ENCODE results near the gene DAW1. TPM values are rescaled to one million over a fixed set of nuclear protein-coding genes. Genes with fewer than 3 reads are reported as not detected.

DAW1 gene
- total and polyA plus RNA-seq, 2 of the 4 experiments (the other 2 are of a cell fraction) = 0.86 to 1.4 TPM

DNA sequence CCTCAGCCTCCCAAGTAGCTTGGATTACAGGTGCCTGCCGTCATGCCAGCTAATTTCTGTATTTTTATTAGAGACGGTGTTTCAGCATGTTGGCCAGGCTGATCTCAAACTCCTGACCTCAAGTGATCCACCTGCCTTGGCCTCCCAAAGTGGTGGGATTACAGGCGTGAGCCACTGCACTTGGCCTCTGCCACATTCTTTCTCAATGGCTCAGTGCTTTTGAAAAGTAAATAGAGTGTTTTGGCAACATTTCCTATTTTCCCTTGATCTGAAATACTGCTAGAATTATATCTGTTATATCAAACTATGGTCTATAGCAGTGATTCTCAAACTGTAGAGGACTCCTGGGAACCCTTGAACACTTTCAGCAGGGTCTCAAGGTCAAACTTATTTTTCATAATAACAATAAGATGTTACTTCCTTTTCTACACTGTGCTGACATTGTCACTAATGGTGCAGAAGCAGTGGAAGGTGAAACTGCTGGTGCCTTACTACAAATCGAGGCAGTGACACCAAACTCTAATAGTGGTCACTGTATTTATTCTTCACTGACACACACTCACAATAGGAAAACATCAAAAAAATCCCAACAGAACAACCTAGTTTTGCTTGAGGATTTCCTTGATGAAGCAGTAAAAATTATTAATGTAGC, 10.6 kb downstream of the DAW1 start:
- Histone ChIP-seq H3K27me3 (ENCODE audit: control insufficient read depth, insufficient read depth, low read length) (no peaks in the 10 kb centered on the region), H3K4me2 (ENCODE audit: low read depth, low read length) (no peak overlapping the region), H3K27ac (ENCODE audit: insufficient read depth, low read length) (no peak overlapping the region), H3K23ac (ENCODE audit: low read depth, low read length) (no peak overlapping the region), H3K9me3 (ENCODE audit: control insufficient read depth, insufficient read depth, low read length) (no peaks in the 10 kb centered on the region), H3K4ac (ENCODE audit: low read depth, low read length) (no peak overlapping the region), H3K4me1 (ENCODE audit: control insufficient read depth, insufficient read depth, low read length) (peaks cover 3% of the 10 kb centered on the region; the same call in 1 of the 2 replicates), H2AK9ac (replicated peaks; ENCODE audit: low read depth, low read length, poor library complexity) (no peak overlapping the region), H4K8ac (ENCODE audit: low read depth in 2 of 2, low read length in 2 of 2) (no peak overlapping the region), H2BK120ac (ENCODE audit: low read depth, low read length) (no peak overlapping the region), H2BK15ac (ENCODE audit: low read depth, low read length) (no peak overlapping the region), H3K9me1 (ENCODE audit: insufficient read depth, low read length) (peaks cover 2% of the 10 kb centered on the region; the same call in 1 of the 2 replicates), H3K4me3 (ENCODE audit: insufficient read depth, low read depth, low read length) (no peak overlapping the region), H3K18ac (ENCODE audit: low read depth, low read length) (no peak overlapping the region), H3K36me3 (ENCODE audit: control insufficient read depth, insufficient read depth, low read length) (no peaks in the 10 kb centered on the region), H2AFZ (replicated peaks; ENCODE audit: low read length, poor library complexity) (no peak overlapping the region), H3K14ac (replicated peaks; ENCODE audit: low read depth, low read length) (no peak overlapping the region), H4K20me1 (ENCODE audit: insufficient read depth, low read length) (no peaks in the 10 kb centered on the region), H3K56ac (ENCODE audit: extremely low read depth, insufficient read depth, low read length) (no peak overlapping the region), H2BK20ac (ENCODE audit: low read depth, low read length) (no peak overlapping the region), H3K79me1 (ENCODE audit: low read depth in 1 of 2, low read length in 2 of 2) (no peaks in the 10 kb centered on the region), H4K91ac (ENCODE audit: insufficient read depth, low read depth, low read length) (no peak overlapping the region), H4K5ac (ENCODE audit: low read depth, low read length) (no peak overlapping the region), H2AK5ac (ENCODE audit: low read depth, low read length) (no peak overlapping the region), H3K9ac (ENCODE audit: low read depth, low read length) (no peak overlapping the region), H2BK5ac (ENCODE audit: low read depth, low read length, poor library complexity, severe bottlenecking) (no peak overlapping the region)
- ATAC-seq (ENCODE audit: low read depth) (no peak), DNase-seq (peak; percentile 40)
- no TSS peak for BruUV-seq (replicated peaks)
- ChIA-PET POLR2A (ENCODE audit: unreplicated experiment) (no interaction called here), CTCF (interaction anchor here (0.9 kb wide), 1 partner anchor 8 kb away, joined by 4 read pairs; no protein-coding TSS in a partner anchor)
- intact Hi-C loops (cut with micrococcal nuclease) = loop anchor here (5.0 to 10.0 kb wide), 3 partner anchors 115 to 475 kb away; partner anchors contain the start of gene AGFG1
- TF ChIP-seq RAD21 (IDR thresholded peaks at IDR 0.05; ENCODE audit: low read length) = no peak
- no peak for TF ChIP-seq RCOR1 (IDR thresholded peaks at IDR 0.05; ENCODE audit: insufficient replicate concordance, low read length)
- no peak for TF ChIP-seq NFE2L2 (IDR thresholded peaks at IDR 0.05; ENCODE audit: low read depth, low read length)
- WGBS, 2 experiments (ENCODE audit: extremely low coverage in 2 of 2, insufficient read length in 1 of 2) = no CpG with 5 or more reads among the region's 4 CpGs
- dilution Hi-C loops (cut with HindIII; ENCODE audit: low sequenced_read_pairs, unreplicated experiment) = no loop called here
- in situ Hi-C loops (cut with MboI; ENCODE audit: low sequenced_read_pairs) = loop anchor here (10.0 to 25.0 kb wide), 2 partner anchors 217 to 780 kb away; partner anchors contain the start of gene SCYGR5

Data from IMR-90 (cell line).